Cardiac fibroblast (primary cell): ENCODE data around the gene PDCD7.

Experiments
- DNase-seq, 2 donors: peaks; one replicate each; pipeline versions ENCODE4 v3.0.0 to v3.0.0-alpha.2; 2010; ENCODE audit warnings: low read depth in 2 of 2
- H3K4me3 ChIP-seq, 2 donors: replicated peaks in 1 of 2; 1 replicate in 1 of 2; 2 replicates in 1 of 2; pipeline ENCODE4 v1.5.1; 2011; ENCODE audit warnings: low read depth in 2 of 2, low read length in 2 of 2, mild to moderate bottlenecking in 2 of 2, moderate library complexity in 1 of 2
- TF ChIP-seq, protein P1 (sequence below): IDR thresholded peaks from one replicate; pipeline ENCODE4 v1.5.1; 2011; ENCODE audit warnings: low read depth, mild to moderate bottlenecking, low read length, inconsistent platforms

PDCD7 gene

DNA sequence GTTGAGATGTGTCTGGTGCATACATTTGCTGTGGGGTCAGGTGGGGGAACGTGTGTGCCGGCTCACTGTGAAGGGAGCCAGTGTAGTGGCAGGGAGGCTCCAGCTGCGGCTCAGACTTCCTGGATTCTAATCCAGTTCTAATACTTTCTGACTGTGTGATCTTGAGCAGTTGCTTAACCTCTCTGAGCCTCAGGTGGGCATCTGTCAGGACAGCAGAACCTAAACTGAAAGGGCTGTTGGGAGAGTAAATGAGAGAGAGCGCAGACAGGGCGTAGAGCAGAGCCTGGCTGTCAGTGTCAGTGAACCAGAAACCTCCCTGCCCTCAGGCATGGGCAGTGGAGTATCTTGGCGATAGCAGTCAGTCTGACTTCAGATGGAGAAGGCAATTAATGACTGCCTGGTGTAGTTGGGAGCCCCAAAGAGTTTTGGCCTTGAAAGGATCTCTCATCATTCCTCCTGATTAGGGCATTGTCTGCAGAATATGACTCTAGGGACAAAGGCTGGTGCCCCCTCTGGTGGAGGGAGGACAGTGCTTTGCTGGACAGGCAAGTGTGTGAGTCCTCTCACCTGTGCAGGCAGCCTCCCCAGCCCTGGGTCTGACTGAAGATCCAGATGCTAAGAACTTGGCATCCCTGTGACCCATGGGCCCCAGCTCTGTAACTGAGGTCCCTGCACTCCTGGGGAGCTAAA, 47.5 kb downstream of the PDCD7 start:
- peak; percentile 23 to 37 for DNase-seq
- H3K4me3 ChIP-seq = no peak overlapping the region
- TF ChIP-seq, protein P1, sequence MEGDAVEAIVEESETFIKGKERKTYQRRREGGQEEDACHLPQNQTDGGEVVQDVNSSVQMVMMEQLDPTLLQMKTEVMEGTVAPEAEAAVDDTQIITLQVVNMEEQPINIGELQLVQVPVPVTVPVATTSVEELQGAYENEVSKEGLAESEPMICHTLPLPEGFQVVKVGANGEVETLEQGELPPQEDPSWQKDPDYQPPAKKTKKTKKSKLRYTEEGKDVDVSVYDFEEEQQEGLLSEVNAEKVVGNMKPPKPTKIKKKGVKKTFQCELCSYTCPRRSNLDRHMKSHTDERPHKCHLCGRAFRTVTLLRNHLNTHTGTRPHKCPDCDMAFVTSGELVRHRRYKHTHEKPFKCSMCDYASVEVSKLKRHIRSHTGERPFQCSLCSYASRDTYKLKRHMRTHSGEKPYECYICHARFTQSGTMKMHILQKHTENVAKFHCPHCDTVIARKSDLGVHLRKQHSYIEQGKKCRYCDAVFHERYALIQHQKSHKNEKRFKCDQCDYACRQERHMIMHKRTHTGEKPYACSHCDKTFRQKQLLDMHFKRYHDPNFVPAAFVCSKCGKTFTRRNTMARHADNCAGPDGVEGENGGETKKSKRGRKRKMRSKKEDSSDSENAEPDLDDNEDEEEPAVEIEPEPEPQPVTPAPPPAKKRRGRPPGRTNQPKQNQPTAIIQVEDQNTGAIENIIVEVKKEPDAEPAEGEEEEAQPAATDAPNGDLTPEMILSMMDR = peak; percentile 56

DNA sequence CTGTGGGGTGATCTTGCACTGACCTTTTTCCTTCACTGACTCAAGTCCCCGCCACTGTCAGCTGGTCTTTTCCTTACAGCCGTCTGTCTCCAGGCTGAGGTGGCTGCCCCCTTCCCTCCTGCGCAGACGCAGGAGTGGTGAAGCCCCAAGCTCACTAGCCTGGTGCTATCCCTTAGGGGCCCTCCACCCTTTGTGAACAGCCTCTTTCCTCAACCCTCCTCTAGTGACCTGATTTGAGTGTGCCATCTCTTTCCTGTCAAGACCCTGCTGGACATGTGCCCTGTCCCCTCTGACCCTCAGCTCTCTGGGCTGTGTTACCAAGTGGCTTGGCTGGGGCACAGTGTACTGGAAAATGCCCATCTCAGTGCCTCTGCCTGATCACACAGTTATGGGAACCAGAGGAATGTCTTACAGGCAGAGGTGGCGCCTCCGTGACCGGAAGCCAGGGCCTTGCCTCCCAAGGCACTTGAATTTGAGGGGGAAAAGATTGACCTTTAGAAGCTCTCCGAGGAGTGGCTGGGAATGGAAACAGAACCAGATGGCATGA, 48.3 kb downstream of the PDCD7 start:
- no peak for DNase-seq
- no peak overlapping the region for H3K4me3 ChIP-seq
- TF ChIP-seq, protein P1 = no peak

DNA sequence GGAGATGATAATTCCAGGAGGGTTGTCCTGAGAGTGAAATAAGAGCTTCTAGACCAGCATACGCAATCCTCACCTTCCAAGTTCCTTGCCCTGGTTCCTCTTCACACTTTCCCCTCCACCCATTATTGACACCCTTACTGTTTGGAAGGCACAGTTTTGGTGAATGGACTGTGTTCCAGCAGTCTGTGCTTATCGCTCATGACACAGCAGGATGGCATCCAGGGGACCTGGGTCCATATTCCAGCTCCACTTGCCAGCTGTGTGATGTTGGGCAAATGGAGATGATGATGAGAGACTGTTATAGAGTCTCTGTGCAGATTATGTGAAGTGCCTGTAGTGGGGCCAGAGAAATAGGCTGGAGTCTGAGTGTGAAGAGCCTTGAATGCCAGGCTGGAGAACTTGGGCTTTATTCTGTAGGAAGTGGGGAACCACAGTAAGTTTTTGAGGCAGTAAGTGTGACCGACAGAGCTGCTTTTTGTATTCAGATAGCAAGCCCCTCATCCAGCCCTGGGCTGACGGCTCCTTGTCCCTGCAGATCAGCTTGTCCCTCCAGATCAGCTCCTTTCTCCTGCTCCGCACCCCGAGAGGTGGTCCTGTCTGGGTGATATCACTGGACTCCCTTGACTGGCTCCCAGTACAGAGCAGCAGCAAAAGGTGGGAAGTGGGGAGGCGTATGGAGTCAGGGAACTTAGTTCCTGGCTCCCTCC, 49.0 kb downstream of the PDCD7 start:
- H3K4me3 ChIP-seq = no peak overlapping the region
- DNase-seq = no peak
- TF ChIP-seq, protein P1 = no peak

DNA sequence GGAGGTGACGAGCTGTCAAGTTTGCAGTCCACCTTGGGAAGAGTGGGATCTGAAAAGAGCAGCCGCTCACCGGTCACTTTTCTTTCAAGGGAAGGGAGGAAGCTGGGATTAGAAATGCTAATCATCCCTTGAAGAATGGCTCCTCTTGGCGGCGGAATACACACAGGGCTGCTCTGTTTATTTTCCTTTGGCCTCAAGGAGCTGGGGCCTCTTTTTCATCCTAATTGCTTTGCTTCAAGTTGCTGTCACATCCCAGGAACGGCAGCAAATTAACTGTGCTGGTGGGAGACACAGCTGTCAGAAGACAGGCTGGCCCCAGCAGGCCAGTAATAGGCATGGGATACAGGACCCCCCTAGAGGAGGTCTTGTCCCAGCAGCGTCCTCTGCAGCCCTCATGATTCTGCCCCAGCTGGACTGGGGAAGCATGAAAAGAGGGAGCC, 50.3 kb downstream of the PDCD7 start:
- peak; percentile 42 to 61 for DNase-seq
- TF ChIP-seq, protein P1 = peak; percentile 36

DNA sequence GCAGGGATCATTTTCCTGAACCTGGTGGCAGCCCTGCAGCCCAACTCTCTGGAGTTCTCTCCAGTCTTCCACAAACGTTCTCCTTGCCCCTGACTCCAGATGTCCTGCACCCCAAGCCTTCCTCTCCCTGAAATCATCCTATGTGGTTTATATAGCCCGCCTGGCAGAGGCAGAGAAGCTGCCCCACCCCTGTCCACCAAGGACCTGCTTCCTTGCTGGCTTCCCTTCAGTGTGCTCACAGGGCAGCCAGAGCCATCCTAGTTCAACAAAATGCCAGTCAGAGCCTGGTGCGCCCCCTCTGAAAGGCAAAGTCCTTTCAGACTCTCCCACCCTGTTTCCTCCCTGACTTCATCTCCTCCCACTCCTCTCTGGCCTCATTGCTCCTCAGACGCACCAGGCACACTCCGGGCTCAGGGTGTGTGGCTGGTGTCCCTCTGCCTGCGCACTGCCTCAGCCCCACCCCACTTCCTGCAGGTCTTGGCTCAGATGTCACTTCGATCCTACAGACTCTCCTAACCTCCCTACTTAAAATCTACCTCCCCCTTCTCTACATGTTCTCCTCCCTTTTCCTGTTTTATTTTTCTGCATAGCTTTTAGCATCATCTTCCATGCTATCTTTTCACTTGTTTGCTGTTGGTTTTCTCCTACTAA, 51.2 kb downstream of the PDCD7 start:
- H3K4me3 ChIP-seq = no peak overlapping the region
- TF ChIP-seq, protein P1 = no peak
- no peak for DNase-seq

More for the DNA sequence above, 50.3 kb downstream of the PDCD7 start:
- no peak overlapping the region for H3K4me3 ChIP-seq

DNA sequence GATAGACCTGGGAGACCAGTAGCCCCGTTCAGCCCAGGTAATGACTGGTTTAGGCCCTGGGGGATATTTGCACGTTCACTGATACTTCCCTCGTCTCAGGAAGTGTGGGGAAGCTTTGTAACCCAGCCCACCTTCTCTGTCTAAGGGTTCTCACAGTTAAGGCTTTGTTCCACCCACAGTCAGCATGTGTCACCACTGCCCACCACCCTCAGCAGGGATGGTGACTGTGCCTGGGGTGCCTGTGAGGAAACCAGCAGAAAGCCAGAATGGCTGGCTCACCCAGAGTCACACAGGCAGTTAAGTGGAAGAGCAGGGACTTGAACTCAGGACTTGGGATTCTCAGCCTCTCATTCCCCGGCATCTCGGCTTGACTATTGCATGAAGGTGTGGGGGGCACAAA, 51.9 kb downstream of the PDCD7 start:
- TF ChIP-seq, protein P1 = no peak

More for the DNA sequence above, 51.9 kb downstream of the PDCD7 start:
- no peak for DNase-seq
- H3K4me3 ChIP-seq = no peak overlapping the region
